WTC11 (cell line): ENCODE measurements around the gene RGS7. TPM values are rescaled to one million over a fixed set of nuclear protein-coding genes. Genes with fewer than 3 reads are reported as not detected.

Experiments used
- ATAC-seq: fragments of 200-7000 bp; cut with Tn5 transposase; 2 replicates; pipeline ENCODE4 v1.10.0; 2021; ENCODE audit warnings: mild to moderate bottlenecking, moderate library complexity
- CTCF ChIA-PET: fragments of 300-600 bp; sonication (Branson Sonifier 250); formaldehyde crosslinking; loops from one replicate; lab custom pipeline; 2021; ENCODE audit warnings: antibody characterized with exemption; lab: Charles Lee
- POLR2A ChIA-PET: fragments of 350-600 bp; sonication (Branson Sonifier 250); formaldehyde crosslinking; loops from one replicate; lab custom pipeline; 2021; ENCODE audit warnings: antibody characterized with exemption; lab: Charles Lee
- DNase-seq: peaks from one replicate; pipeline ENCODE4 v3.0.0; 2021; ENCODE audit warnings: low spot score
- H3K27ac Mint-ChIP-seq: 2 replicates; pipeline ENCODE4 v1.8.0; 2021; ENCODE audit warnings: mixed read lengths
- H3K27me3 Mint-ChIP-seq: 2 replicates; pipeline ENCODE4 v1.8.0; 2021; ENCODE audit warnings: low read depth, mild to moderate bottlenecking, moderate library complexity, mixed read lengths
- H3K36me3 Mint-ChIP-seq: 2 replicates; pipeline ENCODE4 v1.8.0; 2021; ENCODE audit warnings: mixed read lengths
- H3K4me1 Mint-ChIP-seq: 2 replicates; pipeline ENCODE4 v1.8.0; 2022; ENCODE audit warnings: mixed read lengths
- H3K4me3 Mint-ChIP-seq: 2 replicates; pipeline ENCODE4 v1.8.0; 2021; ENCODE audit warnings: mild to moderate bottlenecking, moderate library complexity, mixed read lengths
- H3K9me3 Mint-ChIP-seq: 2 replicates; pipeline ENCODE4 v1.8.0; 2021; ENCODE audit warnings: mixed read lengths
- ATF2 ChIP-seq: sonication (generic); formaldehyde crosslinking; IDR thresholded peaks from 2 replicates; pipeline ENCODE4 v1.8.1; 2022; ENCODE audit warnings: low read depth, missing genetic modification reagents, borderline replicate concordance
- CREM ChIP-seq: sonication (generic); formaldehyde crosslinking; IDR thresholded peaks from 2 replicates; pipeline ENCODE4 v1.8.1; 2022; ENCODE audit warnings: mild to moderate bottlenecking, missing genetic modification reagents, moderate library complexity
- CTCF ChIP-seq: fragments of 200-600 bp; IDR thresholded peaks from 2 replicates; pipeline ENCODE4 v1.8.0; 2022; ENCODE audit warnings: antibody characterized with exemption
- IRF1 ChIP-seq: sonication (generic); formaldehyde crosslinking; IDR thresholded peaks from 2 replicates; pipeline ENCODE4 v1.8.0; 2023; ENCODE audit warnings: missing genetic modification reagents
- NFE2L1 ChIP-seq: sonication (generic); formaldehyde crosslinking; IDR thresholded peaks from 2 replicates; pipeline ENCODE4 v1.8.1; 2023; ENCODE audit warnings: missing genetic modification reagents
- NFYB ChIP-seq: sonication (generic); formaldehyde crosslinking; conservative IDR thresholded peaks from 2 replicates; pipeline ENCODE4 v1.8.0; 2022; ENCODE audit warnings: low read depth, missing genetic modification reagents
- NR2C2 ChIP-seq: sonication (generic); formaldehyde crosslinking; IDR thresholded peaks from 2 replicates; pipeline ENCODE4 v1.8.0; 2022; ENCODE audit warnings: mild to moderate bottlenecking, missing genetic modification reagents
- SOX15 ChIP-seq: fragments of 250-450 bp; sonication (Bioruptor Pico); IDR thresholded peaks from 2 replicates; pipeline ENCODE4 v1.9.0; 2021; ENCODE audit warnings: mild to moderate bottlenecking
- USF1 ChIP-seq: sonication (generic); formaldehyde crosslinking; IDR thresholded peaks from 2 replicates; pipeline ENCODE4 v1.8.0; 2022; ENCODE audit warnings: mild to moderate bottlenecking, missing genetic modification reagents
- ZBTB43 ChIP-seq: sonication (generic); formaldehyde crosslinking; IDR thresholded peaks from 2 replicates; pipeline ENCODE4 v1.8.1; 2023; ENCODE audit warnings: mild to moderate bottlenecking, missing genetic modification reagents
- ZNF232 ChIP-seq: sonication (generic); formaldehyde crosslinking; IDR thresholded peaks from 2 replicates; pipeline ENCODE4 v1.8.0; 2022; ENCODE audit warnings: mild to moderate bottlenecking, missing genetic modification reagents
- ZNF281 ChIP-seq: sonication (generic); formaldehyde crosslinking; IDR thresholded peaks from 2 replicates; pipeline ENCODE4 v1.8.0; 2023; ENCODE audit warnings: mild to moderate bottlenecking, missing genetic modification reagents
- ZNF532 ChIP-seq: fragments of 250-450 bp; sonication (Bioruptor Pico); IDR thresholded peaks from 2 replicates; pipeline ENCODE4 v1.9.0; 2021; ENCODE audit warnings: mild to moderate bottlenecking, borderline replicate concordance
- total RNA-seq: library from RNA; stranded (reverse); gene quantifications from 3 replicates; pipeline ENCODE4 v1.2.3, GENCODE V29; 2021

Gene RGS7
- total RNA-seq, 1 experiment from 2014 or later = 1.2 TPM

GRCh38 chr1:241113557-241113956 is 243.4 kb downstream of the RGS7 start:
- no peak for TF ChIP-seq ZNF532 (CRISPR knock-in tag)
- no peak for TF ChIP-seq CREM
- no peak for TF ChIP-seq NFYB (CRISPR knock-in tag)
- TF ChIP-seq IRF1 = no peak
- TF ChIP-seq NR2C2 (CRISPR knock-in tag) = no peak
- no peak for TF ChIP-seq ZBTB43 (CRISPR knock-in tag)
- TF ChIP-seq ZNF281 (CRISPR knock-in tag) = no peak
- TF ChIP-seq CTCF = no peak
- no peak for TF ChIP-seq NFE2L1 (CRISPR knock-in tag)
- TF ChIP-seq ZNF232 (CRISPR knock-in tag) = no peak
- TF ChIP-seq SOX15 (CRISPR knock-in tag) = no peak
- TF ChIP-seq ATF2 = no peak
- TF ChIP-seq USF1 (CRISPR knock-in tag) = no peak
- H3K9me3 Mint-ChIP-seq = peaks cover 13% of the 10 kb centered on the region
- no peaks in the 10 kb centered on the region for H3K36me3 Mint-ChIP-seq
- H3K4me3 Mint-ChIP-seq = no peak overlapping the region
- H3K27me3 Mint-ChIP-seq = no peaks in the 10 kb centered on the region
- ChIA-PET POLR2A (no interaction called here), CTCF (no interaction called here)
- H3K4me1 Mint-ChIP-seq = peaks cover 46% of the 10 kb centered on the region
- DNase-seq = no peak
- ATAC-seq = no peak
- H3K27ac Mint-ChIP-seq = no peak overlapping the region
